Breast epithelium (tissue), 3 donors: ENCODE data around the gene RGS9.

Experiments used
- CTCF ChIP-seq, 3 donors: fragments of 450-650 bp; IDR thresholded peaks; one replicate each; pipeline ENCODE4 v1.5.1; 2016 to 2017; ENCODE audit warnings: antibody characterized with exemption in 3 of 3, mild to moderate bottlenecking in 3 of 3, moderate library complexity in 3 of 3
- POLR2A ChIP-seq: fragments of 450-650 bp; IDR thresholded peaks from one replicate; pipeline ENCODE4 v1.6.1; 2016; ENCODE audit warnings: antibody characterized with exemption, mild to moderate bottlenecking, moderate library complexity

GRCh38 chr17:65173976-65174683, 37.0 kb downstream of the RGS9 start:
- TF ChIP-seq CTCF (IDR thresholded peaks at IDR 0.05), result no peak
- TF ChIP-seq POLR2A, result no peak
